GM18868 (cell line): Measurements from ENCODE around the gene SORBS1.
A peak's percentile ranks its signal among the peaks of the same experiment; 100 is the strongest.

Experiments
- ATAC-seq: cut with Tn5 transposase; IDR thresholded peaks from one replicate; pipeline ENCODE4 v1.9.1; 2021; ENCODE audit warnings: mild to moderate bottlenecking, moderate library complexity; ENCODE audit not compliant: unreplicated experiment

Gene SORBS1

DNA sequence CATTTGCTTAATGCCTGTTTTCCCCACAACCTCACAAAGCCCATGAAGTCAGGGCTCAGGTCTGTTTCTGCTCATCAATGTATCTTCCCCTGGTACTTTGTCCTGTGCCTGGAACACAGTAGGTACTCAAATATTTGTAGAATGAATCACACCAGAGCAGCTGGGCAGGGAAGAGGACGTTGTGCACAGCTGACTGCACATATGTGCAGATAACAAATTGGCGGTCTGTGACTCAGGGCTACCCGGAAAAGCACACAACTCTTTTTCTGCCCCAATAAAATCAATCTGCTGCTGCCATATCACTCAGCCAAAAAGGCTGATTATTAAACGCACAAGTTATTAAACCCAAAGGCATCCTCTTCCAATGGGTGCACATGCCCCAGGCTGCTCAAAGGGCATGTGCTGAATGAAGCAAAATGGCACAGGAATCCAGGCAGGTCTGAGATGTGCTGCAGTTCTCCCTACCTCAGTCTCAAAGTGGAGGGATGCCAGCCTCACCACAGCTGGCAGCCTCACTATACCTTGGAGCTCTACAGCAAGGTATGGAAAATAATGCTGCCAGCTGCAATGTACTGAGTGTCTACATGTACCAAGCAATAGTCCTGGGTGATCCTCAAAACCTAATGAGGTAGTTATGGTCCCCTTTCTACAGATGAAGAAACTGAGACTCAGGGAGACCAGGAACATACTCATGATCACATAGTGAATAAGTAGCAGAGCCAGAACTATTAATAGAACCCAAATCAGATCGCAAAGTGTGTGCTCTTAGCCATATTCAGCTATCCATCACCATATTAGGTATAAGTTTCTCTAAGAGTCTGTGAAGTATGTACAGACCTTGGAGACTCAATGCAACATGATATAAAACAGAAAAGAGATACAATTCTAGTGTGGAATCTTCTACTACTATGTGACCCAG, 43.4 kb downstream of the SORBS1 start:
- ATAC-seq: no peak

DNA sequence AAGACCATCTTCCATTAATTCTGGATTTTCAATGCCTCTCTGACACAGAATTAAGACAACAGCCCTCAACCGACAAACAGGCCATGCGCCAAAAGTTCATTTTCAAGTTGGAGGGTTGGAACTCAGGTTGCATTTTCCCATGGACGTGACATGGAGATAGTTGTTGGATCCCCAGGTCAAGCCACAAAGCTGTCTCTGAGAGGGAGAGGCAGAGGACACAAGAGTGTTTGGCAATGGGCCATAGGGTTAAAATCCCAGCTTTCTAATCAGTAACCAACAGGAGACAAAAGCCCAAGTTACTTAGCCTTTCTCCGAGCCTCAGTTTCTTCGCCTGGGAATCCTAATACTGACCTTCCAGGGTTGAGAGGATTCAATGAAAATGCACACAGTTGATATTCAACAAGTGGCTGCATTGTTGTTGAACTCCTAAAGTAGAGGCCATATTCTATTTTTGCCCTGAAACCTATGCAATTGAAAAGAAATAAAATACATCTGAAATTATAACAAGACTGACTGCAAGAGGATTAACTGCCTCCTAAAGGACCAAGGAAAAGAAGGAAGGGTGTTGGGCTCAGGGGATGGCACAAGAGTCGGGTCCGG, 44.3 kb downstream of the SORBS1 start:
- no peak for ATAC-seq

DNA sequence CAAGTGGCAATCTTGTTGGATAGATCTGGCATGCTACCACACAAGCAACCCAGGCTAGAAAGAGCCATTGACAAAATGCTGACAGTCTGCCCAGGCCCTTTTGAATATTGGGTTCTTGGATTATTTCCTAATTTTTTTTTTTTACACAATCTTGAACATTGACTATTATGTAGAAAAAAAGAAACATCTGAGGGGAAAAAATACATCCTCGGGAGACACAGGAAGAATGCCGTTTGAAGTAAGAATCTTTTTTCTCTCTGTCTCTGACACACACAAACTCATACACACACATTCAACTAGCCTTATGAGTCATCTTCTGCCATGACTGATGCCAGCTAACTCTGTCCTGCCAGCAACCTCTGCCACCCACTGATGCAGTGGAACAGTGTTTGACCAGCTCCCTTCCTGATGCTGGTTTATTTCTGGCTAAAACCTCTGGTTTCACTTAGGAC, 47.2 kb downstream of the SORBS1 start:
- ATAC-seq: peak; percentile 54

DNA sequence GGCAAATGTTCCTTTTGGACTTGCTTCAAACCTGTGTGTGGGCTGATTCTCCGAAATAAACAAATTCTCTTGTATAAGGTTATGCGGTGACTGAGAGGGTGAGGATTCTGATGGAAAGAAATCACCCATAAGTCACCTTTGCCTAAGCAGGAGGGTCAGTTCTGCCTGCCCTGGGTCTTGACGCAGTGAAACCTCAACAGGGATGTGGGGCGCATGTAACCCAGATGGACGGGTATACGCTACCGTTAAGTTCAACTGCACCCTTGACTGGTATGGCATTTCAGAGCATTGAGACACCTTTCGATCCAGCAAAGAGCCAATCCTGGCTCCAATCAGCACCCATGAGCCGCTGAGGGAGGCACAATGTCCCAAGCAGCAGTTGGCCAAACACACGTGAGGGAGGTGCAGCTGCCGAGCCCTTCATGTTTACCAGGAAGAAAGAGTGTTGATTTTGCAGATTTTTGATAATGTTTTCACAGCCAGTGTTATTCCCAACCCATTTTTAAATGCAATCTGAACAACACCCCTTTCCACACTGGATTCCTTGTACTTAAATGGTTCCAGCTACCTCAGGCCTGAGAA, 48.1 kb downstream of the SORBS1 start:
- no peak for ATAC-seq

DNA sequence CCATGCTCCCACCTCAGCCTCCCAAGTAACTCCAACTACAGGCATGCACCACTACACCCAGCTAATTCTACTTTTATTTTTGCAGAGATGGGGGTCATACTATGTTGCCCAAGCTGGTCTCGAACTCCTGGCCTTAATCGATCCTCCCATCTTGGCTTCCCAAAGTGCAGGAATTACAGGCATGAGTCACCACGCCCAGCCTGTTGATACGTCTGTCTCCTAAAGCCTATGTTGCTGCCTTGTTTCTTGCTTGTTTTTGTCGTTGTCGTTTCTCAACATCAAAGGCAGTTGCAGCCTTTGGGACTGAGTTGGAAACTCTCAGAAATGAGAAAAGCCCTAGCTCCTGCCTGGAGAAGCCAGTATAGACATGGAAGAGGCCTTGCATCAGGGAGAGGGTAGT, 49.9 kb downstream of the SORBS1 start:
- no peak for ATAC-seq

DNA sequence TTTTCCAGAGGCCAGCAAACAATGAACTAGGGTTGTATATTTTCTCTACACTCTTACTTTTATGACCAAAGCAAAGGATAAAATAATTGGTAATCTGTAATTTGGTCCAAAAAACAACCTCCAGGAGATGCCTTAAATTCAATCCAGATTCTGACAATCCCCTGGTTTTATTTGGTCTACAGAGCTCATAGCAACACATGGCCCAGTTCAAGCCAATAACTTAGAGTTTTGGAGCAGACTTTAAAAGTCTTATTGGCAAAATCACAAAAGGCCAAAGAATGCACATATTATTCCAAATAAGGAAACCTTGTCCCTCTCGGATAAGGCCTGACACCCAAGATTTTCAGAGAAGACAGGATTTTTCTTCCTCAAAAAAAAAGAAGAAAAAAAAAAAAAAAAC, 51.9 kb downstream of the SORBS1 start:
- ATAC-seq: no peak

DNA sequence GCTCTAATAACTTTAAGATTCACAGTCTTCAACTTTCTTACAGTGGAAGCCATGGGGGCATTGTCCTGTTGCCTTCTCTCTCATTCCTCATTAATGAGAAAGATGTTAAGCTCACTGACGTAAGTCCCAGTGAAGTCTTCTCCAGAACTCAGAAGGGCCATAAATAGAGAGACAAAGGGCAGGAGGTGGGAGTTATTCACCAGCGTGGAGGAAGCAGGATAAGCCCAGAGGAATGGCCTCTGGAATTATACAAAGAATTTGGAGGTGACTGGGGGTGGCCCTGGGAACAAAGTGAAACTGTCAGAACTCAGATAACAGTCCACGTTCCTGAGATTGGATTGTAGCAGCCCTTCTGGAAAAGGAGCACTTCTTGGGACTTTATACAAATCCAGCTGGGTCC, 52.4 kb downstream of the SORBS1 start:
- no peak for ATAC-seq

DNA sequence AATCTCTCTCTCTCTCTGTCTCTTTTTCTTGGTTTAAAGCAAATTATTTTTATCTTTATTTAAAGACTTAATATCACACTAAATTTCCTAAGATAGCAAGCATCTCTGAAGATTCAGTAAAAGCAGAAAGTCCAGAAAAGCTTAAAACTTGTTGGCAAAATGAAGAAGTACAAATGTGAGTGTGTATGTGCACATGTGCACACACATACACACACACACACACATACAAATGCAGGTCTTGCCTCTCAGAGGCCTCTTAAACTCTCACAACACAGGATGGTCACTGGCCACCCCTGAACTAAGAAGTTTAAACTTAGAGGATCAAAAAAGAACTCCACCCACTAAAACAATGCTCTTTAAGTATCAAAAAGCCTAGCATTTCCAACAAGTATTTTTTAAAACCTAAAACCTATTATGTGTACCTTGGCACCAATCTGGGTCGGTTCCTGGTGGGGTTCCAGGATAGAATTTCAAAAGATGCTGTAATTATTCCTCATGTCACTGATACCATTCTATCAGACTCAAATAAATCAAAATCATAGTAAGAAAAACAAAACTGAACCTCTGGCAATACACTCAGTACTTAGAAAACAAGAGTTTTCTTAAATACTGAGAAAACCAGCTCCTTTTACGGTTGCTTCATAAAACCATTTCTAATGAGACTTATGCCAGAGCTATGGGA, 55.0 kb downstream of the SORBS1 start:
- no peak for ATAC-seq

DNA sequence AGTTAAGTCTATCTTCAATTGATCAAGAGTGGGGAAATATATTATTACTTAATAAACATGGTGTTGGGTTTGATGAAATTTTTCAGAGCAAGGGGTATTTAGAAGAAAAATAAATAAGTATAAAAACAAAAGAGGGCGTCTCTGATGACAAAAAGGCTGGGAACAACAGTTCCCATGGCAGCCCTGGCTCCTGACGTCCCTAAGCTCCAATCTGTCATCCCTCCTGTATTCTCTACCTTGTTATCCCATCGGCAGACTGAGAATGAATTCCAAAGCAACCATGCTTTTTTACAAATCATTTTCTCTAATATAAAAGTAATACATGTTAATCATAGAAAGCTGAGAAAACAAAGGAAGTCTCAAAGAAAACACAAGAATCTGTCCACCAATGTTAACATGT, 55.5 kb downstream of the SORBS1 start:
- no peak for ATAC-seq

DNA sequence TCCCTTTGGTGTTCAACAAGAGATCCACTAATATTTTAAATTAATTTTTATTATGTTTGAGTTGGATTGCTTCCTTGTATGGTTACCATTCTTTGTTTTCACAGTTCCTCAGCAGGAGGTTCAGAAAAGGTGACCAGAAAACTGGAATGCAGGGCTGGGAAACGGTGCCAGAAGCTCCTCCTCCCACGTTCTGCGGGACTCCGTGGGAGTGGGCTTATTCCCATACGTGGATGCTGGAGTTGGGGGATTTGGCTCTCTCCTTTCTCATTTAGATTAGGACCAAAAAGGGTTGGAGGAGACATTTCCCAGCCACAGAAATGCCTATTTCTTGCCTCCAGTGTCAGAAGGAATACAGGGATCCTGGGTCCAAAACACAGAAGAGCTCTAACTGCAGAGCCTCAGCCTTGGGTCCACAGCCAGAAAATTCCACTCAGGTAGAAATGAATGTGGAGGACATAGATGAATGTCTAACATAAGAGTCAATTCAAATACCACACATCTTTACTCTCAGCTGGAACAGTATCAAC, 56.0 kb downstream of the SORBS1 start:
- no peak for ATAC-seq

DNA sequence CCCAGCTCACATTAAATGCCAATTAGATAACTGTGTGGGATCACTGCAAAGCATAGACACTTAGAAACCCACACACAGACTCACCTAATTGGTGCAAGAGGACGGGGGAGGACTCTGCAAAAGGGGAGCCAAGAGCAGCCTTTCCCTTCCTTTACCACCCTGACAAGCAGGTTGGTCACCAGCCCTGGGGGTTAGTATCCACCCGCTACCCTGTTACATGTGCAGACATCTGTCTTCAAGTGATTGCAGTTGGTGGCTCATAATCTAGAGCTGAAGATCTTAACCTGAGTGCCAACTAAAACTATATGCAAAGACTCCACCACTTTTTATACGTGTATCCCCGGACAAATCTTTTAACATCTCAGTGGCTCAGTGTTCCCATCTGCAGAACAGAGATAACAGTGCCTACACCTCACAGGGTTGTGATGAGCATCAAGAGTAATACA, 56.9 kb downstream of the SORBS1 start:
- no peak for ATAC-seq

DNA sequence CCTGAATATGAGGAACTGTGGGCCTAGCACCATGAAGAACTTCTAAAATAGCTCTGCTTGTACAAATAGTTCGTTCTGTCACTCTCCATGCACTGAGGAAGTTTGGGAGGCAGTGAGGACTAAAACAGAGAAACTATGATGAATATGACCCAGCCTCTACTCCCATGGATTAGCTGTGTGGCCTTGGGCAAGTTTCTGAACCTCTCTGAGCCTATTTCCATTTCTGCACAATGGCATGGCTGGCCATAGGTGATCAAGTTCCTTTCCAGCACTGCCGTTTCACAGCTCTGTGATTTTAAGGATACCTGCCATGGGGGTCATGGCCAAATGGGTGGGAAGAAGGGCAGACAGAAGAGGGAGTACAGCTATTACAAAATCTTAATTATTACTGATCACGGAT, 57.6 kb downstream of the SORBS1 start:
- no peak for ATAC-seq

DNA sequence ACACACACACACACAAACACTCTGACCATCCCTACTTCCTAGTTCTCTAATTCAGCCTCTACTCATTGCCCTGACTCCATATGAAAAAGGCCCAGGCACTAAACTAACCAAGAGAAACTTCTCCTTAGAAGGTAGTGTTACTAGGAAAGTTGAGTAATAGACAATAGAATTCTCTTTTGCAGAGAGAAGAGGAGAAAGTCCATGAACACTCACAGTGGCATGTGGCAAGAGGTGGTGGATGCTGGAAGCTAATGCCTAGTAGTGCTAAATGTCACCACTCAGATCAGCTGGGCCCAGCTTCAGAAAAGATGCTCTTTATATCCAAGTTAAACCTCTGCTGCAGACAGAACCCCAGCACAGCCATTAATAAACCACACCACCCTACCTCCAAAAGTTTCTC, 58.2 kb downstream of the SORBS1 start:
- no peak for ATAC-seq

DNA sequence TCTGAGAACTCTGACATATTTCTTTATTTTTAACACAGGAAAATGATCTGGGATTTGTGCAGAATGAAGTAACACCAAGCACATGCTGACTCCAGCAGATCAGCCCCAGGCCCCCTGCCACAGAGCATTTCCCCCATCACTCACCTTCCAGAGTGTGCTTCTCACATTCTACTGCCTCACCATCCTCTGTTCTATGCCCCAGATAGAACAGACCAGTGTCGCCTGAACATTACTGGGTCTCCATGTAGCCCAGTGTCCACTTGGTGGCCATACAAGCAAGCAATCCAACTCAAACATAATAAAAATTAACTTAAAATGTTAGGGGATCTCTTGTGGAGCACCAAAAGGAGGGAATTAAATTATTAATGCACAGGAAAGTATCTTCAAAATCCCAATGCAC, 58.8 kb downstream of the SORBS1 start:
- no peak for ATAC-seq

DNA sequence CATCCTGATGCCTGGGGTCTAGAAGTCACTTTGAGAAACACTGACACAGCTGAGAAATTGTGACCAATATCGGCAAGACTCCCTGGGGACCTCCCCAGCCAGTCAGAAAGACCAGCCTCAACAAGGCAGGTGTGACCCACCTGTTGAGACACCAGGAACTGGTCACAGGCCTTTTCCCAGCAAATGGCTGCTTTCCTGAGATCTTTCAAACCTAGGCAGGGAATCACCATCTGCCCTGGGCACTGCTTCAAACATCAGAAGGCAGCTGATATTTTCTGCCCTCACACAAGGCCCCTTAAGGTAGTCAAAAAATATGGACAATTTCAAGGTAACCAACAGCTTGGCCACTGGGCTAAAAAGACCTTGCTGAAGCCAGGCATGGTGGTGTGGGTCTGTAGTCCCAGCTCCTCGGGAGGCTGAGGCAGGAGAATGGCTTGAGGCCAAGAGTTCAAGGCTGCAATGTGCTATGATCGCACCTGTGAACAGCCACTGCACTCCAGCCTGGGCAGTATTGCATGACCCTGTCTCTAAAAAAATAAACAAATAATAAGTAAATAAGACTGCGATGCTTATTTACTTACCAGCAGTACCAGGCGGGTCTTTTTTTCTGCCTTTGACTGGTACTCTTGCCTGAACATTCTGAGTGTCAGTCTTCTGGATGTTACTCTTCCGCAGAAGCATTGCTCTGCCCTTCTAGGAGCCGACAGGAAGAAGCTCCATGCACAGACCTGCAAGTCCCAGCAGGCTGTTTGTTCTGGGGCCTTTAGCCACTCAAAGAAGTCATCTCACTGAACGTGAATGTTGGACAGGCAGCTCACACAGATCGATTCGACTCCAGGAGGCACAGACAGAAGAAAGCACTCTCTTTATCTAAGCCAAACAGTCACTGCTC, 59.7 kb downstream of the SORBS1 start:
- ATAC-seq: no peak

DNA sequence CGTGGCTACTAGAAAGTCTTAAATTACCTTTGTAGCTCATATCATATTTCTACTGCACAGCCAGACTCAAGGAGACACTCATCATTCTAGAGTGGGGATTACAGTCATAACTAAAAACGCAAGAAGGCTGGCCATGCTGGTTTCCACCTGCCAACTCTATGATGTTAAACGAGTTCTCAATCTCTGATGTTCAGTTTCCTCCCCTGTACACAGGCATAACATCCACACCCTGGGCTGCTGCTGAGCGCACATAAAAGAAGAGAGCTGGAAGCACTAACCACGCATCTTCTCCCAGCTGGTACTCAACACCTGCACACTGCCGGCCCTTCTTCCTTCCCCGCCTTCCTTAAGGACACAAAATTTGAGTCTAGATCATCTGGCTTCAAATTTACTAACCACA, 60.5 kb downstream of the SORBS1 start:
- ATAC-seq: no peak

DNA sequence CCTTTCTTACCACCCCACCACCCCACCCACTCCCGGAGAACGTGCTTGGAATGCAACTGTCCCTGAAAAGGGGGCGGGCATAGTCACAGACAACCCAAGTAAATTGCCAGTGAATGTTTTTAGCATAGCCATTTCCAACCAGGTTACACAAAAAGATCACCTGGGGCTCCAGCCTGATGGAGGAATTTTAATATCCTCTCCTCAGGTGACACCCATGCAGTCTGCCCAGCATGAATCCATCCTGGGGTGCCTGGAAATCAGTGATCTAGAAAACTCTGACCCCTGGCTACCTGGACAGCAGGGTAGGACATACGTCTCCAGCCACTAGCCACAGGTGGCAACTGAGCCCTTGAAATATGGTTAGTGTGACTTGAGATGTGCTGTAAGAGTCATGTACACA, 61.1 kb downstream of the SORBS1 start:
- no peak for ATAC-seq

DNA sequence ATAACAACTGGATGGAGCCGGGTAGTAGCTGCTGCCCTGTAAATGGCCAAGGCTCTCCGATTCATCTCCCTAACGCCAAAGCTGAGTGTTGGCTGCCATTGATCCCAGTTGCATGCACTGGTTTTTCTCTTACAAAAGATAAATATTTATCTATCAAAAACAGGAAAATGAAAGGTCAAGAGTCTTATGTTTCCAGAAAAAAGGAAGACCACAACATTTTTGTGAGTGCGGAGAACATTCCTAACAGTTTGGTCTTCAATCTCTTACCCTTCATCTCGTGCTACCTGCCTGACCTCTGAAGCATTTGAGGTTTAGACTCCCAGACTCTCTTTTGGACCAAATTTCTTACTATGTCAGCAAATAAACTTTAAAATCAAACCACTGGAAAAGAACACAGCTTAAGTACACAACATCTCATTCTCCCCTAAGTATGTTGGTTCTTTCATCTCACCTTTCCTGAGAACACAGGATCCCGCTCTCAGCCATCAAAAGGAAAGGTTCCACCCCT, 61.6 kb downstream of the SORBS1 start:
- no peak for ATAC-seq

DNA sequence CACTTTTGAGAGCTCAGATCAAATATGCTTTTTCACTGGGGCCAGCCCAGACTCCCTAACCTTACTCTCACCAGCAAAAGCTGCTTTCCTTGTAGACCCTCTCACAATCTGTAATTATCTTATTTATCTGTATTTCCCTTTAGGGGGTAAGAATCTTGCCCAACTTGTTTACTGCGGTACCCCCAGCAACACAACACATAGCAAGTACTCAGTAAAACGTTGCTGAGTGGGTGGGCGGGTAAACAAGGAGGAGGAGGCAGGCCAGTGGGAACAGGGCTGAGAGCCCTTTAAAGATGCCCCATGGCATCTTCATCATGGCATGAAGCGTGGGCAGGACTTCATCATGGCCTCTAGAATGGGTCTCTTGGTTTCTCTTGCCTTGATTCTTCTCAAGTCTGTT, 64.2 kb downstream of the SORBS1 start:
- ATAC-seq: no peak
